DOHH2 (cell line): ENCODE data around the gene ANKS4B.
"Not testable (repeated sequence)": the region's sequence is repeated elsewhere in the genome, so short reads cannot be mapped to it uniquely, and the experiment has no call there.

Experiments used
- H3F3A ChIP-seq: fragments of 200-600 bp; sonication (generic), shearing (Covaris generic); 2 replicates; pipeline ENCODE4 v1.6.0; 2016; ENCODE audit warnings: antibody characterized with exemption, mild to moderate bottlenecking; ENCODE audit not compliant: control insufficient read depth, insufficient read depth
- H3K27ac ChIP-seq: fragments of 200-600 bp; sonication (generic); 2 replicates; pipeline ENCODE4 v1.5.1; 2014; ENCODE audit warnings: low read depth, mild to moderate bottlenecking, low read length, moderate library complexity
- H3K27me3 ChIP-seq: fragments of 200-600 bp; sonication (generic); 2 replicates; pipeline ENCODE4 v1.6.1; 2014; ENCODE audit warnings: mild to moderate bottlenecking, low read length, mixed read lengths; ENCODE audit not compliant: control insufficient read depth
- H3K36me3 ChIP-seq: fragments of 200-600 bp; sonication (generic); 2 replicates; pipeline ENCODE4 v1.6.1; 2014; ENCODE audit warnings: mild to moderate bottlenecking, low read length, moderate library complexity, mixed read lengths; ENCODE audit not compliant: control insufficient read depth
- H3K4me1 ChIP-seq: fragments of 200-600 bp; sonication (generic); 2 replicates; pipeline ENCODE4 v1.6.1; 2014; ENCODE audit warnings: mild to moderate bottlenecking, low read length, mixed read lengths; ENCODE audit not compliant: control insufficient read depth
- H3K4me2 ChIP-seq: fragments of 200-600 bp; sonication (generic); 2 replicates; pipeline ENCODE4 v1.6.0; 2014; ENCODE audit warnings: mild to moderate bottlenecking, low read length, moderate library complexity
- H3K4me3 ChIP-seq: fragments of 200-600 bp; sonication (generic); 2 replicates; pipeline ENCODE4 v1.5.1; 2014; ENCODE audit warnings: mild to moderate bottlenecking, low read length, mixed read lengths
- H3K79me2 ChIP-seq: fragments of 200-600 bp; sonication (generic); 2 replicates; pipeline ENCODE4 v1.6.1; 2014; ENCODE audit warnings: mild to moderate bottlenecking, low read length, mixed read lengths; ENCODE audit not compliant: control insufficient read depth
- H3K9me2 ChIP-seq: fragments of 200-600 bp; sonication (generic); replicated peaks from 2 replicates; pipeline ENCODE4 v1.6.1; 2014; ENCODE audit warnings: mild to moderate bottlenecking, low read length, mixed read lengths; ENCODE audit not compliant: control insufficient read depth
- H3K9me3 ChIP-seq: fragments of 200-600 bp; sonication (generic); 2 replicates; pipeline ENCODE4 v1.6.1; 2014; ENCODE audit warnings: antibody characterized with exemption, low read length, mixed read lengths; ENCODE audit not compliant: control insufficient read depth, insufficient read depth
- H4K20me1 ChIP-seq: fragments of 200-600 bp; sonication (generic); 2 replicates; pipeline ENCODE4 v1.6.0; 2014; ENCODE audit warnings: low read depth, mild to moderate bottlenecking, antibody characterized with exemption, low read length, moderate library complexity; ENCODE audit not compliant: control insufficient read depth, insufficient read depth
- CTCF ChIP-seq: fragments of 200-600 bp; sonication (generic); IDR thresholded peaks from one replicate; pipeline ENCODE4 v1.5.1; 2014; ENCODE audit warnings: antibody characterized with exemption, mild to moderate bottlenecking, low read depth, low read length; ENCODE audit not compliant: poor library complexity, severe bottlenecking
- EZH2phosphoT487 ChIP-seq: fragments of 200-600 bp; sonication (generic); IDR thresholded peaks from 2 replicates; pipeline ENCODE4 v1.6.1; 2017; ENCODE audit warnings: borderline replicate concordance, mild to moderate bottlenecking, antibody characterized with exemption, low read length, moderate library complexity, mixed read lengths

Gene ANKS4B

GRCh38 chr16:21244518-21245215 lies 11.2 kb downstream of the ANKS4B start:
- H3K9me2 ChIP-seq, result no peaks in the 10 kb centered on the region
- H3K36me3 ChIP-seq, result no peaks in the 10 kb centered on the region
- TF ChIP-seq EZH2phosphoT487, result no peak
- no peak for TF ChIP-seq CTCF
- H4K20me1 ChIP-seq, result no peaks in the 10 kb centered on the region
- no peak overlapping the region for H3K4me2 ChIP-seq
- H3K27ac ChIP-seq, result no peak overlapping the region
- H3K79me2 ChIP-seq, result no peaks in the 10 kb centered on the region
- H3F3A ChIP-seq, result no peaks in the 10 kb centered on the region
- no peak overlapping the region for H3K4me3 ChIP-seq
- H3K27me3 ChIP-seq, result peaks cover 33% of the 10 kb centered on the region
- H3K4me1 ChIP-seq, result no peaks in the 10 kb centered on the region
- H3K9me3 ChIP-seq, result no peaks in the 10 kb centered on the region

- H3K36me3 ChIP-seq, H3F3A ChIP-seq, H4K20me1 ChIP-seq, H3K4me3 ChIP-seq, H3K9me3 ChIP-seq, H3K27ac ChIP-seq, H3K79me2 ChIP-seq, H3K4me2 ChIP-seq, H3K9me2 ChIP-seq: not testable (repeated sequence)
- Histone ChIP-seq H3K4me1 (peaks cover 11% of the 10 kb centered on the region), H3K27me3 (peaks cover 41% of the 10 kb centered on the region)
These were observed 14.7 kb downstream of the ANKS4B start for GRCh38 chr16:21248179-21248578.

DNA sequence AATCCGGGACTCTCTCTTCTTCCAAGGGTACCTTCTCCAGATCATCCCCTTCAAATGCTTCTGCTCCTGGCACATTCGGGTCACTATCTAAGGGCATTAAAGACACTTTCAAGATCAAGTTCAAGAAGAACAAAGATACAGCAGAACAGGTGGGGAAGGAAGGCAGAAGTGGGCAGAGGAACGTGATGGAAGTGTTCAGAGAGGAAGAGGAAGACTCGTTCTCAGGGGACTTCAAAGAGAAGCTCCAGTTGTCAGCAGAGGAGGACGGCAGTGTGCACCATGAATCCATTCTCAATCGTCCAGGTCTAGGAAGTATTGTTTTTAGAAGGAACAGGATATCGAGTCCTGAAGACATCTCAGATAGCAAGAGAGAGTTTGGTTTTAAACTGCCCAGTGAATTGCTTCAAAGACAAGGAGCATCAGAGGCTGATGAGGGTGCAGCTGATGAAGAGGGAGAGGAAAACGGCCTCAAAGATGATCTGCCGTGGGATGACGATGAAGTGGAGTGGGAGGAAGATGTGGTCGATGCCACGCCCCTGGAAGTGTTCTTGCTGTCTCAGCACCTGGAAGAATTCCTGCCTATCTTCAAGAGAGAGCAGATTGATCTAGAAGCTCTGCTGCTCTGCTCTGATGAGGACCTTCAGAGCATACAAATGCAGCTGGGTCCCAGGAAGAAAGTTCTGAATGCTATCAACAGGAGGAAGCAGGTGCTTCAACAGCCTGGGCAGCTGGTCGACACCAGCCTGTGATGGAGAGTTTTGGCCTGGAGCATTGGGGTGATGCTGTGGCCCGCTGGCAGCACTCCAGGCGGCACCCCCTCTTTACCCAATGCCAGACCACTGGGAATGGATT lies 16.8 kb downstream of the ANKS4B start:
- Histone ChIP-seq H3K79me2 (no peaks in the 10 kb centered on the region), H3K27ac (no peak overlapping the region), H3K4me2 (peak overlapping the region; percentile 41), H3K27me3 (peaks cover 41% of the 10 kb centered on the region), H3K9me2 (no peaks in the 10 kb centered on the region), H3K4me1 (peaks cover 11% of the 10 kb centered on the region), H3K4me3 (peak overlapping the region; percentile 25; the same call in 1 of the 2 replicates), H4K20me1 (no peaks in the 10 kb centered on the region), H3K36me3 (no peaks in the 10 kb centered on the region), H3K9me3 (no peaks in the 10 kb centered on the region), H3F3A (no peaks in the 10 kb centered on the region)
- TF ChIP-seq CTCF, result no peak
- TF ChIP-seq EZH2phosphoT487, result no peak

DNA sequence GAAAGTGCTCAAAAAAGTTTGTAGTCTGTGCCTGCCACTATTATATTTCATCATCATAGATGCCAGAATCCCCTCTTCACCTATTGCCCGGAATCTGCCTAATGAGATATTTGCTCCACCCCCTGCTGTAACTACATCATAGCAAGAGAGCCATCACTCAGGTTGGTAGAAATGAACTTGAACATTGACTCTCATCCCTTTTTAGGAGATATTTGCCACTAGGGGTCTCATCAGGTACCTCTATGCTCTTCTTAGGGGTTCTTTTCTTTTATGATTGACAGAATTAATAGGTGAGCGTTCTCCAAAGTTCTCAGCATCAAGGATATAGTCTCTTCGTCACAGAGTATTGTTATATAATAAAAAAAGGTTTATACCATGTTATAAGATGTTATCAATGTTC lies 20.0 kb downstream of the ANKS4B start:
- H3K79me2 ChIP-seq, result no peaks in the 10 kb centered on the region
- H3K36me3 ChIP-seq, result no peaks in the 10 kb centered on the region
- no peaks in the 10 kb centered on the region for H3K9me2 ChIP-seq
- no peak overlapping the region for H3K4me2 ChIP-seq
- H4K20me1 ChIP-seq, result no peaks in the 10 kb centered on the region
- peaks cover 11% of the 10 kb centered on the region for H3K4me1 ChIP-seq
- H3F3A ChIP-seq, result no peaks in the 10 kb centered on the region
- peaks cover 53% of the 10 kb centered on the region for H3K27me3 ChIP-seq
- H3K27ac ChIP-seq, result no peak overlapping the region
- H3K9me3 ChIP-seq, result no peaks in the 10 kb centered on the region
- no peak overlapping the region for H3K4me3 ChIP-seq
- peak; percentile 26 for TF ChIP-seq CTCF
- TF ChIP-seq EZH2phosphoT487, result no peak
